MM.1S (cell line): ENCODE measurements around the gene PCDHB7.
A peak's percentile ranks its signal among the peaks of the same experiment; 100 is the strongest.
"Not testable (repeated sequence)": the region's sequence is repeated elsewhere in the genome, so short reads cannot be mapped to it uniquely, and the experiment has no call there.

Source experiments
- DNase-seq: peaks from one replicate; pipeline ENCODE4 v3.0.0-alpha.2; 2015
- H2AFZ ChIP-seq: fragments of 300-600 bp; sonication (generic); 2 replicates; pipeline ENCODE4 v1.6.0; 2016; ENCODE audit warnings: antibody characterized with exemption, low read length
- H3F3A ChIP-seq: fragments of 300-600 bp; sonication (generic); 2 replicates; pipeline ENCODE4 v1.6.1; 2016; ENCODE audit warnings: mild to moderate bottlenecking, antibody characterized with exemption, low read length, moderate library complexity, mixed read lengths; ENCODE audit not compliant: insufficient read depth
- H3K27ac ChIP-seq: fragments of 300-600 bp; sonication (generic); 2 replicates; pipeline ENCODE4 v1.5.1; 2016; ENCODE audit warnings: mild to moderate bottlenecking, low read length
- H3K27me3 ChIP-seq: fragments of 300-600 bp; sonication (generic); replicated peaks from 2 replicates; pipeline ENCODE4 v1.6.0; 2016; ENCODE audit warnings: low read length; ENCODE audit not compliant: insufficient read depth
- H3K36me3 ChIP-seq: fragments of 300-600 bp; sonication (generic); replicated peaks from 2 replicates; pipeline ENCODE4 v1.6.1; 2016; ENCODE audit warnings: mild to moderate bottlenecking, low read length, mixed read lengths; ENCODE audit not compliant: insufficient read depth
- H3K4me1 ChIP-seq: fragments of 300-600 bp; sonication (generic); 2 replicates; pipeline ENCODE4 v1.6.1; 2016; ENCODE audit warnings: low read length, mixed read lengths
- H3K4me2 ChIP-seq: fragments of 300-600 bp; sonication (generic); 2 replicates; pipeline ENCODE4 v1.6.0; 2016; ENCODE audit warnings: low read depth, low read length
- H3K4me3 ChIP-seq: fragments of 300-600 bp; sonication (generic); 2 replicates; pipeline ENCODE4 v1.5.1; 2016; ENCODE audit warnings: low read length, mixed read lengths
- H3K79me2 ChIP-seq: fragments of 300-600 bp; sonication (generic); 2 replicates; pipeline ENCODE4 v1.6.1; 2016; ENCODE audit warnings: mixed run types, low read length, mixed read lengths
- H3K9ac ChIP-seq: fragments of 300-600 bp; sonication (generic); 2 replicates; pipeline ENCODE4 v1.6.1; 2016; ENCODE audit warnings: low read length, mixed read lengths
- H3K9me2 ChIP-seq: fragments of 300-600 bp; sonication (generic); replicated peaks from 2 replicates; pipeline ENCODE4 v1.6.1; 2016; ENCODE audit warnings: mild to moderate bottlenecking, low read length, mixed read lengths; ENCODE audit not compliant: insufficient read depth
- H3K9me3 ChIP-seq: fragments of 300-600 bp; sonication (generic); replicated peaks from 2 replicates; pipeline ENCODE4 v1.6.1; 2016; ENCODE audit warnings: mild to moderate bottlenecking, low read length, mixed read lengths; ENCODE audit not compliant: insufficient read depth
- H4K20me1 ChIP-seq: fragments of 300-600 bp; sonication (generic); 2 replicates; pipeline ENCODE4 v1.6.1; 2016; ENCODE audit warnings: mild to moderate bottlenecking, low read length, moderate library complexity, mixed read lengths; ENCODE audit not compliant: insufficient read depth
- EZH2 ChIP-seq: fragments of 300-600 bp; sonication (generic); optimal IDR thresholded peaks from 2 replicates; pipeline ENCODE3; 2017; ENCODE audit warnings: low read depth, mild to moderate bottlenecking, antibody characterized with exemption, low read length, mixed read lengths
- EZH2phosphoT487 ChIP-seq: fragments of 300-600 bp; sonication (generic); IDR thresholded peaks from 2 replicates; pipeline ENCODE4 v1.6.1; 2018; ENCODE audit warnings: antibody characterized with exemption, low read length
- TF ChIP-seq, protein P1 (sequence below): fragments of 300-600 bp; sonication (generic); IDR thresholded peaks from 2 replicates; pipeline ENCODE4 v1.5.1; 2016; ENCODE audit warnings: antibody characterized with exemption, low read length, mixed read lengths

Gene PCDHB7

DNA sequence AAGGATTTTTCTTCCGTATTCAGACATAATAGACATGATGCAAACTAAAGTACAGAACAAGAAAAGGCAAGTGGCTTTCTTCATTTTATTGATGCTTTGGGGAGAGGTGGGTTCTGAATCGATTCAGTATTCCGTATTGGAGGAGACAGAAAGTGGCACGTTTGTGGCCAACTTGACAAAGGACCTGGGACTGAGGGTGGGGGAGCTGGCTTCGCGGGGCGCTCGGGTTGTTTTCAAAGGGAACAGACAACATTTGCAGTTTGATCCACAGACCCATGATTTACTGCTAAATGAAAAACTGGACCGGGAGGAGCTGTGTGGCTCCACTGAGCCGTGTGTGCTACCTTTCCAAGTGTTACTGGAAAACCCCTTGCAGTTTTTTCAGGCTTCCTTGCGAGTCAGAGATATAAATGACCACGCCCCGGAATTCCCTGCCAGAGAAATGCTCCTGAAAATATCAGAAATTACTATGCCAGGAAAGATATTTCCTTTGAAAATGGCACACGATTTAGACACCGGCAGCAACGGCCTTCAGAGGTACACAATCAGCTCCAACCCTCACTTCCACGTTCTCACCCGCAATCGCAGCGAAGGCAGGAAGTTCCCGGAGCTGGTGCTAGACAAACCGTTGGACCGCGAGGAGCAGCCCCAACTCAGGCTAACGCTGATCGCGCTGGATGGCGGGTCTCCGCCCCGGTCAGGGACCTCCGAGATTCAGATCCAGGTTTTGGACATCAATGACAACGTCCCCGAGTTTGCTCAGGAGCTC is 22.0 kb upstream of the PCDHB7 start:
- Histone ChIP-seq H3K36me3 (no peaks in the 10 kb centered on the region), H3K27me3 (no peaks in the 10 kb centered on the region), H2AFZ (peak overlapping the region; percentile 2; the same call in 1 of the 2 replicates), H3K9ac (no peak overlapping the region), H4K20me1 (no peaks in the 10 kb centered on the region), H3K79me2 (no peaks in the 10 kb centered on the region), H3K4me2 (peak overlapping the region; percentile 4; the same call in 1 of the 2 replicates), H3K4me3 (0 out of 2 replicates have a peak overlapping the region, but pooled peaks have one; percentile 2), H3F3A (no peaks in the 10 kb centered on the region), H3K27ac (no peak overlapping the region), H3K4me1 (no peaks in the 10 kb centered on the region), H3K9me3 (no peaks in the 10 kb centered on the region), H3K9me2 (no peaks in the 10 kb centered on the region)
- no peak for DNase-seq
- TF ChIP-seq, protein P1, sequence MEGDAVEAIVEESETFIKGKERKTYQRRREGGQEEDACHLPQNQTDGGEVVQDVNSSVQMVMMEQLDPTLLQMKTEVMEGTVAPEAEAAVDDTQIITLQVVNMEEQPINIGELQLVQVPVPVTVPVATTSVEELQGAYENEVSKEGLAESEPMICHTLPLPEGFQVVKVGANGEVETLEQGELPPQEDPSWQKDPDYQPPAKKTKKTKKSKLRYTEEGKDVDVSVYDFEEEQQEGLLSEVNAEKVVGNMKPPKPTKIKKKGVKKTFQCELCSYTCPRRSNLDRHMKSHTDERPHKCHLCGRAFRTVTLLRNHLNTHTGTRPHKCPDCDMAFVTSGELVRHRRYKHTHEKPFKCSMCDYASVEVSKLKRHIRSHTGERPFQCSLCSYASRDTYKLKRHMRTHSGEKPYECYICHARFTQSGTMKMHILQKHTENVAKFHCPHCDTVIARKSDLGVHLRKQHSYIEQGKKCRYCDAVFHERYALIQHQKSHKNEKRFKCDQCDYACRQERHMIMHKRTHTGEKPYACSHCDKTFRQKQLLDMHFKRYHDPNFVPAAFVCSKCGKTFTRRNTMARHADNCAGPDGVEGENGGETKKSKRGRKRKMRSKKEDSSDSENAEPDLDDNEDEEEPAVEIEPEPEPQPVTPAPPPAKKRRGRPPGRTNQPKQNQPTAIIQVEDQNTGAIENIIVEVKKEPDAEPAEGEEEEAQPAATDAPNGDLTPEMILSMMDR, result no peak
- no peak for TF ChIP-seq EZH2phosphoT487
- TF ChIP-seq EZH2, result no peak

- Histone ChIP-seq H3K9me2 (no peaks in the 10 kb centered on the region), H3K36me3 (no peaks in the 10 kb centered on the region), H3K27ac (no peak overlapping the region), H3K79me2 (no peaks in the 10 kb centered on the region), H3K4me2 (no peak overlapping the region), H3K4me3 (no peak overlapping the region), H4K20me1 (no peaks in the 10 kb centered on the region), H3K27me3 (no peaks in the 10 kb centered on the region), H3K9ac (no peak overlapping the region), H3K9me3 (no peaks in the 10 kb centered on the region), H3F3A (no peaks in the 10 kb centered on the region), H2AFZ (no peak overlapping the region), H3K4me1 (no peaks in the 10 kb centered on the region)
- TF ChIP-seq, protein P1, result no peak
- no peak for TF ChIP-seq EZH2
- TF ChIP-seq EZH2phosphoT487, result no peak
- DNase-seq, result no peak
Measured at GRCh38 chr5:141150993-141151325, 21.5 kb upstream of the PCDHB7 start.

DNA sequence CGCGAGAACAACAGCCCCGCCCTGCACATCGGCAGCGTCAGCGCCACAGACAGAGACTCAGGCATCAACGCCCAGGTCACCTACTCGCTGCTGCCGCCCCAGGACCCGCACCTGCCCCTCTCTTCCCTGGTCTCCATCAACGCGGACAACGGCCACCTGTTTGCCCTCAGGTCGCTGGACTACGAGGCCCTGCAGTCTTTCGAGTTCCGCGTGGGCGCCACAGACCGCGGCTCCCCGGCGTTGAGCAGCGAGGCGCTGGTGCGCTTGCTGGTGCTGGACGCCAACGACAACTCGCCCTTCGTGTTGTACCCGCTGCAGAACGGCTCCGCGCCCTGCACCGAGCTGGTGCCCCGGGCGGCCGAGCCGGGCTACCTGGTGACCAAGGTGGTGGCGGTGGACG is 20.8 kb upstream of the PCDHB7 start:
- not testable (repeated sequence) for H3K27ac ChIP-seq, H3K27me3 ChIP-seq, H3K4me1 ChIP-seq, DNase-seq, H3K4me2 ChIP-seq, H4K20me1 ChIP-seq, H3K9me2 ChIP-seq, H3F3A ChIP-seq, H3K9ac ChIP-seq, H3K36me3 ChIP-seq, H3K79me2 ChIP-seq, H2AFZ ChIP-seq, H3K4me3 ChIP-seq, H3K9me3 ChIP-seq

DNA sequence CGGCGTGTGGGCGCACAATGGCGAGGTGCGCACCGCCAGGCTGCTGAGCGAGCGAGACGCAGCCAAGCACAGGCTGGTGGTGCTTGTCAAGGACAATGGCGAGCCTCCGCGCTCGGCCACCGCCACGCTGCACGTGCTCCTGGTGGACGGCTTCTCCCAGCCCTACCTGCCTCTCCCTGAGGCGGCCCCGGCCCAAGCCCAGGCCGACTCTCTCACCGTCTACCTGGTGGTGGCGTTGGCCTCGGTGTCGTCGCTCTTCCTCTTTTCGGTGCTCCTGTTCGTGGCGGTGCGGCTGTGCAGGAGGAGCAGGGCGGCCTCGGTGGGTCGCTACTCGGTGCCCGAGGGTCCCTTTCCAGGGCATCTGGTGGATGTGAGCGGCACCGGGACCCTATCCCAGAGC is 20.3 kb upstream of the PCDHB7 start:
- H3K27ac ChIP-seq, DNase-seq, H3K9ac ChIP-seq: not testable (repeated sequence)

More for the DNA sequence above, 20.3 kb upstream of the PCDHB7 start:
- not testable (repeated sequence) for H4K20me1 ChIP-seq, H3K4me2 ChIP-seq, H3K9me3 ChIP-seq, H3K4me1 ChIP-seq, H3K79me2 ChIP-seq, H3F3A ChIP-seq, H3K9me2 ChIP-seq, H3K27me3 ChIP-seq, H3K4me3 ChIP-seq, H3K36me3 ChIP-seq, H2AFZ ChIP-seq
